Right renal cortex interstitium (tissue), 3 donors: ENCODE data around the gene GPLD1. TPM values are rescaled to one million over a fixed set of nuclear protein-coding genes. Genes with fewer than 3 reads are reported as not detected.

Source experiments
- DNase-seq, 3 donors: peaks; one replicate each; pipeline ENCODE4 v3.0.0-alpha.2; 2013; ENCODE audit warnings: low read depth in 3 of 3, low spot score in 2 of 3
- polyA plus RNA-seq, 3 donors: library from polyadenylated mRNA; unstranded; fragments of 120-200 nt; gene quantifications; one replicate each; pipeline ENCODE4 v1.2.1, GENCODE V29; 2013; ENCODE audit not compliant: insufficient read length in 3 of 3

Gene GPLD1
- polyA plus RNA-seq, 3 donors, result 2.6 to 4.1 (median 3.0) TPM

GRCh38 chr6:24501374-24501773, 12.0 kb upstream of the GPLD1 start:
- DNase-seq, result no peak

- DNase-seq, result no peak
These were observed 11.3 kb upstream of the GPLD1 start for GRCh38 chr6:24500683-24501082.

DNA sequence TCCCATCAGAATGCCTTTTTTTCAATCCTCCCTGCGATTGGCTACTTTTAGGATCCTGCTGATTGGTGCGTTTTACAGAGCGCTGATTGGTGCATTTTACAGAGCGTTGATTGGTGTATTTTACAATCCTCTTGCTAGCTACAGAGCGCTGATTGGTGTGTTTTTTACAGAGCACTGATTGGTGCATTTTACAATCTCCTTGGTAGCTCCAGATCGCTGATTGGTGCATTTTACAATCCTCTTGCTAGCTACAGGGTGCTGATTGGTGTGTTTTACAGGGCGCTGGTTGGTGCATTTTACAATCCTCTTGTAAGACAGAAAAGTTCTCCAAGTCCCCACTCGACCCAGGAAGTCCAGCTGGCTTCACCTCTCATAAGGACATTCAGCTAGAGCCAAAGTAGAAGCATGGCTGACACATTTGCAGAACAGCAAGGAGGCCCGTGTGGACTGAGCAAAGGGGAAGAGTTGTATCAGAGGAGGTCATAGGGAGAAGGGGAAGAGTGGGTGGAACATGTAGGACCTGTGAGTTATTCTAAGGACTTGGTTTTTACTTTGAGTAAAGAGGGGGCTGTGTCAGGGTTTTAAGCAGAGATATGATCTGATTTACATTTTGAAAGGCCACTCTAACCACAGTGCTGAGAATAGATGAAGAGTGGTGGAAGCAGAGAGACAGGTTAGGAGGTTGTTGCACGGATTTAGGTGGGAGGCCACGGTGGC, 8.0 kb upstream of the GPLD1 start:
- DNase-seq, result no peak

GRCh38 chr6:24494821-24495795, 5.7 kb upstream of the GPLD1 start, which contains the start of gene ALDH5A1:
TSS of gene ALDH5A1 (plus strand) at chr6:24494969. CDS start at chr6:24494997, 28 bp downstream.
- DNase-seq, result peak; percentile 38 to 62 (median 45)

DNA sequence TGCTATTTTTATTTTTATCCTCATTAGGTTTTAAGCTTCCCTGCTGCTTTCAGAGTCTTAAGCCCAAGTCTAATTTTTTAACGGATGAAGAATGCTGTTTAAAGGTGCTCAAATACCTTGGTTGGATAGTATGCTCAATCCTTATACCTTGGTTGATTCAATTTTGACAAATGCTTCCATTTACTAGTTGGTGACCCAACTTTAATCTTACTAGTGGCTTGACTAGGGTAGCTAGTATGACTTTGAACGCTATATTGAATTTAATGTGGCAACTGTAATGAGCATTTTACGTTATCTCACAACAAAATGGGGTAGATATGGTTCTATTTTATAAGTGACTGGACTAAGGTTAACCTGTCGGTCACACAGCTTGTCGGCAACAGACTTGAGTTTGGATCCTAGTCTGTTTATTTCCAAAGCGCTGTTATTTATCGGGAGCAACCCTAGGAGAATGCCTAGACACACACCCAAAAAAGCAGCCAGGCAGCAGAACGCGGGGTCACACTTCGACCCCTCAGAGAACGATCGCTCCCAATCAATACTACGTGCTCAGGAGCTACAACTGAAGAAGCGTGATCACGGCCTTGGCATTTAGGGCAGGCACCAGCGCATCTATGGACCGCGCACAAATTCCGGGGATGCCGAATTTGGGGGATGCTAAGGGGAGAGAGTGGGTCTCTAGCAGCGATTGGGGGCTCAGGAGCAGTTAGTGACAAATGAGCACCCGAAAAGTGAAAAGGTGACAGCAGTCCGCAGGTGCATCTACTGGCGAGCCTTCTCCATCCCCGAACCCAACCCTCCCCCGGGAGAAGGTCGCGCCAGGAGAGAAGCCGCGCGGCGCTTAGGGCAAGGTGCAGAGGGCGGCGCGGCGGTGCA, 4.8 kb upstream of the GPLD1 start:
- DNase-seq, result peak in 1 of 3 donors; percentile 2

GRCh38 chr6:24492475-24492874, 3.1 kb upstream of the GPLD1 start:
- no peak for DNase-seq

GRCh38 chr6:24490948-24491347, 1.6 kb upstream of the GPLD1 start:
- no peak for DNase-seq

DNA sequence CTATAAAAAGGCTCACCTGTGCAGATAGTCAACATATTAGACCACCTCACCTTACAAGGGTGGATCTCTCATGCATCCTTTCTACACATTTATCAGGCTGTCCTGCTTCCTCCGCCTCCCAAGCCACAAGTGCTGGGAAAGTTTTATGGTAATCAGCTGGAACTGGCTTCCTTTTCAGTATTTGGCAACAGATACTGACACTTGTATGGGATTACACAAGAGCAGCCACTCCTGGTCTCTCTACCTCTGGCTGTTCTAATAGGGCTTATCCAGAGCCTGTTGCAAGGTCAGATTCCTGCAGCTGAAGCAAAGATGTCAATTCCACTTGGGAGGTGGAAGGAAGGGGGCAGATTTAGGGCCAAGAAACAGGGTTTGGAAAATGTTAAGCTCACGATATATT, 503 bp upstream of the GPLD1 start:
- DNase-seq, result no peak

GRCh38 chr6:24486065-24486464, 3.3 kb downstream of the GPLD1 start:
- DNase-seq, result no peak

DNA sequence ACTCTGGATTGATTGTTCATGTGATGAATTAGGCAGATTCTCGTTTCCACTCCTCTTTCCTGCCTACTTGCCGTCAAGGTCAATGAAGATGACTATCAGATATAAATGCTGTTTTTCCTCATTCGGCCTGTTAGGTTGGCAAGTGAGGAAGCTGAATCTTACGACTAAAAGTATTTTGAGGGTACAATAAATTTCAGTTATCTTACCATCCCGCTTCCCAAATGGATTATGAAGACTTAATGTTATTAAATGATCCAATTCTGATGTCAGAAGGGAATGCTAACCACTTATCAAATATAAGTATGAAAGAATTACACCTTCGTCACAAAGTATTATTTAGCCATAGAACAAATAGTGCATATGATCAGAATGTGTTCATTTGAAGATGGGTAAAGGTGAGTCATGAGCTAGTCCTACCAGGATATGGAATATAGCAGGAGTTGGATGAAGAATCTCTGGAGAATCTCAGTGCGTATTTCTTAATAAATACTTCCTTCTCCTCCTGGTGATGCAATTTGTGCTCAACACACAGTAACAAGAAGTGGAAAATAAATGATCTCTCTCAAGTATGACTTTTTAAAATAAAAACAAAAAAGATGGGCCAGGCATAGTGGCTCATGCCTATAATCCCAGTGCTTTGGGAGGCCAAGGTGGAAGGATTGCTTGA, 4.6 kb downstream of the GPLD1 start:
- no peak for DNase-seq

DNA sequence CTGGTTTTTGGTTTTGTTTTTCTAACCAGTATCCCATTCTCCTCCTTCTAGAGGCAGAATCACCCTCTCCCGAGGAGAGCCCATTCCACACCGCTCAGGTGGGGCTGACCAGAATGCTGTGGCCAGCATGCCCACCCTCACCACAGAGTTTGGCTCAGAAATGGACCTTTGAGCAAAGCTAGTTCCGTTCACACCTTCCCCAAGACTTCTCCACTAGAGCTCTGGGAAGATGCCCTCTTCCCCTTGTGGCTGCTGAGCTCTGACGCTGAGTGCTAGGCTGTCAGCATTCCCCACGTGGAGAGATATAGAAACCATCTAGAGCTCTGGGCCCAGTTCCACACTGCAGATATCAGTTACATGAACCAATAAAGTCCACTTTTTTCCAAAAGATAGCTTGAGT, 7.9 kb downstream of the GPLD1 start:
- DNase-seq, result no peak

DNA sequence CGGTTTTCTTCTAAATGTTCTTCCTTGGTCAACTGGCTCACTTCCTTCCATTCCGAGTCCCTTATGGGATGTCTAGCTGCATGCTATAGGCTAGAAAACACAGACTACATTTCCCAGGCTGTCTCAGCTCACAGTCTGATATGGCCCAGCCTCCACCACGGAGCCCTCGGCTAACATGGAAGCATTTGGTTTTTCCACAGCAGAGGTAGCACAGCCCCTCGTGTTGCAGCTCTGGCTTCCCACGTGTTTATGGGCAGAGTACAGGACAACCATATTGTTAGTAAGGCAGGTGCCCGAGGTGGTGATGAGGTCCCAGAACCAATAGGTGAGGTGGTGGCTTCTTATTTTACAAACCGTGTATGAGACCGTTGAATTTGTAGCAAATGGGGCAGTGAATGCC, 8.7 kb downstream of the GPLD1 start:
- no peak for DNase-seq

- no peak for DNase-seq
These were observed 10.5 kb downstream of the GPLD1 start for GRCh38 chr6:24478903-24479302.

- DNase-seq, result no peak
These were observed 12.3 kb downstream of the GPLD1 start for GRCh38 chr6:24477070-24477469.

GRCh38 chr6:24476631-24477030, 12.7 kb downstream of the GPLD1 start:
- no peak for DNase-seq

GRCh38 chr6:24472181-24472580, 17.2 kb downstream of the GPLD1 start:
- DNase-seq, result no peak

- DNase-seq, result no peak
These were observed 19.6 kb downstream of the GPLD1 start for GRCh38 chr6:24469811-24470210.

DNA sequence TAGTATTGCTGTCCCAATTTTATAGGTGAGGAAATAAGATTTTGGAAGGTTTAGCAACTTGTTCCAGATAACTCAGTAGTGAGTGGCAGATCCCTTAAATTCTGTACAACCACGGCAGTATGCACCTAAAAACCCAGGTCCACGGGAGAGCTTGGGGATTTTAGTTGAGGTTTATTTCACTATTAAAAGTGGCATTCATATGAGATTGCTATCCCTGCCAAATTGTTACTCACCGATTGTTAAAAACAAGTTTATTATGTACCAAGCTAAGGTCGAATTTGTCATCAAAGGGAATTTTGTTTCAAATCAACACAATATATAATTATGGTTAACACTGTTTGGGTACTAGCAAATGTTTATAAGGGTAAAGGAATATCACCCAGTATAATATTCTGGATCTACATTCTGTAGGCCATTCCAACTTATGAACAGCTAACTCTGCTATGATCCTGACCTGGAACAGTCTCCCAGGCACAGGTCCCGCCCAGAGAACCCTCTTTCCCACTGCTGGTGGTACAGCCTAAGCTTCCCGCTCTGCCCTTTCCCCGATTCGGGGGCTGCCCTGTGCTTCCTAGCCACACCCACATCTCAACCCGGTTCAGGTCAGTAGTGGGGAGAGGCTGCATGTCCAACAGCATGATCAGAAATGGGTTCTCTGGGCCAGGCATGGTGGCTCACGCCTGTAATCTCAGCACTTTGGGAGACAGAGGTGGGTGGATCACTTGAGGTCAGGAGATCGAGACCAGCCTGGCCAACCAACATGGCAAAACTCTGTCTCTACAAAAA, 24.9 kb downstream of the GPLD1 start:
- DNase-seq, result no peak

DNA sequence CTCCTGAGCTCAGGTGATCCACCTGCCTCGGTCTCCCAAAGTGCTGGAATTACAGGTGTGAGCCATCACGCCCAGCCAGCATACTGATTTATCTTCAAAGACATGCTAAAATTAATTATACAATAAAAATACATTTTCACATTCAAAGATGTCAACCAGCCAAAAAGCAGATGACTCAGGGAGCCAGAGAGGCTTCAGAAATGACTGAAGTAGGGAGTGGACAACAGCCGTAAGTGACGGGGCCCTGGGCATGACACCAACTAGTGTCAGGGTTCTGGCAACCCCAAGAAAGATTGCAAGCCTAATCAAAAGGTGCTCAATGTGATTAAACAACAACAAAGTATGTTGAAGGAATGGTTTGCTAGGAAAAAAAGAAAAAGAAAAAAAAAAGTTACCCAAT, 28.4 kb downstream of the GPLD1 start:
- DNase-seq, result no peak
